CD4-positive, alpha-beta memory T cell (primary cell): Measurements from ENCODE around the gene CDRT4. TPM values are rescaled to one million over a fixed set of nuclear protein-coding genes. Genes with fewer than 3 reads are reported as not detected.

Source experiments
- CTCF ChIA-PET: fragments of 350-600 bp; sonication (Branson Sonifier 250); formaldehyde crosslinking; loops from one replicate; lab custom pipeline; 2021; ENCODE audit warnings: inconsistent platforms; ENCODE audit not compliant: partially characterized antibody; lab: Charles Lee
- POLR2A ChIA-PET: fragments of 350-600 bp; sonication (Branson Sonifier 250); formaldehyde crosslinking; loops from one replicate; lab custom pipeline; 2021; ENCODE audit not compliant: partially characterized antibody; lab: Charles Lee
- DNase-seq, 5 donors: peaks; one replicate each; pipeline versions ENCODE4 v3.0.0 to v3.0.0-alpha.2; 2020 to 2022; ENCODE audit warnings: mixed read lengths in 1 of 5
- H3K27ac ChIP-seq: one replicate; pipeline ENCODE4 v1.7.0; 2013; ENCODE audit warnings: low read depth, low read length
- H3K27me3 ChIP-seq: 2 replicates; pipeline ENCODE4 v1.7.0; 2013; ENCODE audit warnings: mild to moderate bottlenecking, low read length, moderate library complexity; ENCODE audit not compliant: insufficient read depth
- H3K36me3 ChIP-seq: 2 replicates; pipeline ENCODE4 v1.7.0; 2013; ENCODE audit warnings: mild to moderate bottlenecking, low read length, moderate library complexity; ENCODE audit not compliant: insufficient read depth
- H3K4me1 ChIP-seq: 2 replicates; pipeline ENCODE4 v1.7.0; 2013; ENCODE audit warnings: mild to moderate bottlenecking, low read length, moderate library complexity; ENCODE audit not compliant: insufficient read depth
- H3K4me3 ChIP-seq, 2 donors: one replicate each; pipeline ENCODE4 v1.7.0; 2013; ENCODE audit warnings: low read length in 2 of 2, mild to moderate bottlenecking in 1 of 2
- H3K9me3 ChIP-seq, 2 donors: one replicate each; pipeline ENCODE4 v1.7.0; 2013; ENCODE audit warnings: low read length in 2 of 2, control low read depth in 1 of 2; ENCODE audit not compliant: control insufficient read depth in 1 of 2
- H3K27ac Mint-ChIP-seq, 7 donors: one replicate each; pipeline ENCODE4 v1.8.0; 2020 to 2021; ENCODE audit warnings: mixed read lengths in 7 of 7, mild to moderate bottlenecking in 6 of 7, inconsistent platforms in 3 of 7, moderate library complexity in 3 of 7
- H3K27me3 Mint-ChIP-seq, 2 donors: one replicate each; pipeline ENCODE4 v1.8.0; 2020 to 2021; ENCODE audit warnings: mixed read lengths in 2 of 2
- H3K36me3 Mint-ChIP-seq, 2 donors: one replicate each; pipeline ENCODE4 v1.8.0; 2020 to 2021; ENCODE audit warnings: mixed read lengths in 2 of 2, inconsistent platforms in 1 of 2, mild to moderate bottlenecking in 1 of 2
- H3K4me1 Mint-ChIP-seq, 4 donors: one replicate each; pipeline ENCODE4 v1.8.0; 2020 to 2021; ENCODE audit warnings: mixed read lengths in 4 of 4, mild to moderate bottlenecking in 1 of 4
- H3K4me3 Mint-ChIP-seq, 8 donors: one replicate each; pipeline ENCODE4 v1.8.0; 2020 to 2021; ENCODE audit warnings: mixed read lengths in 8 of 8, mild to moderate bottlenecking in 7 of 8, moderate library complexity in 6 of 8, inconsistent platforms in 3 of 8
- H3K9me3 Mint-ChIP-seq, 8 donors: one replicate each; pipeline ENCODE4 v1.8.0; 2020 to 2021; ENCODE audit warnings: mixed read lengths in 8 of 8, mild to moderate bottlenecking in 5 of 8, inconsistent platforms in 3 of 8, moderate library complexity in 1 of 8
- intact Hi-C: fragments of 100-400 bp; cut with micrococcal nuclease; formaldehyde crosslinking; loops from one replicate; pipeline ENCODE4 v1.15.1; 2023
- polyA plus RNA-seq, 2 donors: library from polyadenylated mRNA; unstranded; fragments of 300-500 nt; fragmentation: Illumina TruSeq; gene quantifications; one replicate each; pipeline ENCODE4 v1.2.3, GENCODE V29; 2021
- total RNA-seq, 2 experiments: library from RNA; stranded (reverse); gene quantifications; one replicate each; pipeline ENCODE4 v1.2.3, GENCODE V29; 2021

Gene CDRT4
- total and polyA plus RNA-seq, 4 experiments from 2014 or later = 1.9 to 17.3 (median 5.8) TPM

- CTCF ChIA-PET = no interaction called here
Measured at GRCh38 chr17:15392326-15392741, 75.1 kb downstream of the CDRT4 start.

GRCh38 chr17:15388356-15389041 is 78.9 kb downstream of the CDRT4 start:
- CTCF ChIA-PET = no interaction called here
- H3K9me3 Mint-ChIP-seq = peaks cover 0 to 5% (median under 1%) of the 10 kb centered on the region in 8 donors
- Histone ChIP-seq H3K27me3 (no peaks in the 10 kb centered on the region), H3K4me1 (no peaks in the 10 kb centered on the region), H3K27ac (no peak overlapping the region), H3K4me3 (no peak overlapping the region), H3K36me3 (no peaks in the 10 kb centered on the region), H3K9me3 (no peaks in the 10 kb centered on the region)
- no peaks in the 10 kb centered on the region for H3K4me1 Mint-ChIP-seq
- intact Hi-C loops = no loop called here
- no peak for DNase-seq
- no peaks in the 10 kb centered on the region for H3K36me3 Mint-ChIP-seq
- H3K27ac Mint-ChIP-seq = no peak overlapping the region
- H3K27me3 Mint-ChIP-seq = peaks cover 15 to 16% of the 10 kb centered on the region in 2 donors
- POLR2A ChIA-PET = no interaction called here
- no peak overlapping the region for H3K4me3 Mint-ChIP-seq

More at GRCh38 chr17:15392326-15392741, 75.1 kb downstream of the CDRT4 start:
- DNase-seq = no peak
- Mint-ChIP-seq H3K27ac (no peak overlapping the region), H3K4me1 (no peaks in the 10 kb centered on the region), H3K9me3 (peaks cover 0 to 5% (median 0%) of the 10 kb centered on the region in 8 donors), H3K36me3 (no peaks in the 10 kb centered on the region), H3K27me3 (peaks cover 10 to 16% of the 10 kb centered on the region in 2 donors), H3K4me3 (no peak overlapping the region)
- Histone ChIP-seq H3K4me3 (no peak overlapping the region), H3K36me3 (no peaks in the 10 kb centered on the region), H3K27me3 (no peaks in the 10 kb centered on the region), H3K27ac (no peak overlapping the region), H3K4me1 (no peaks in the 10 kb centered on the region), H3K9me3 (no peaks in the 10 kb centered on the region)
- POLR2A ChIA-PET = interaction anchor here (0.5 kb wide), 1 partner anchor 604 kb away, joined by 4 read pairs; no protein-coding TSS in a partner anchor
- intact Hi-C loops = no loop called here

GRCh38 chr17:15386083-15386482 is 81.3 kb downstream of the CDRT4 start:
- Mint-ChIP-seq H3K36me3 (no peaks in the 10 kb centered on the region), H3K4me1 (no peaks in the 10 kb centered on the region), H3K4me3 (no peak overlapping the region), H3K9me3 (peaks cover 0 to 4% (median 0%) of the 10 kb centered on the region in 8 donors), H3K27ac (no peak overlapping the region), H3K27me3 (peaks cover 17 to 22% of the 10 kb centered on the region in 2 donors)
- Histone ChIP-seq H3K27me3 (no peaks in the 10 kb centered on the region), H3K4me1 (no peaks in the 10 kb centered on the region), H3K36me3 (no peaks in the 10 kb centered on the region), H3K9me3 (no peaks in the 10 kb centered on the region), H3K27ac (no peak overlapping the region), H3K4me3 (no peak overlapping the region)
- intact Hi-C loops = no loop called here
- CTCF ChIA-PET = no interaction called here
- POLR2A ChIA-PET = no interaction called here
- DNase-seq = no peak

Other genes with a start within 250 kb of the CDRT4 start
- under 1 TPM; 0.53 to 0.76 TPM for gene PMP22, start 202.3 kb downstream of the CDRT4 start, total RNA-seq
- not detected for gene PMP22, start 202.3 kb downstream of the CDRT4 start, polyA plus RNA-seq
- under 1 TPM; 0.42 to 0.76 TPM for gene TEKT3, start 126.0 kb downstream of the CDRT4 start, total RNA-seq
- gene TEKT3, start 126.0 kb downstream of the CDRT4 start, polyA plus RNA-seq = not detected
- gene TVP23C, start 95.9 kb upstream of the CDRT4 start, total RNA-seq = 10 to 100 TPM; 26.4 to 34.5 TPM
- 1 to 10 TPM; 5.8 to 6.9 TPM for gene TVP23C, start 95.9 kb upstream of the CDRT4 start, polyA plus RNA-seq
- gene FBXW10B, start 152.1 kb upstream of the CDRT4 start, total RNA-seq = under 1 TPM; 0.26 to 0.89 TPM
- not detected for gene FBXW10B, start 152.1 kb upstream of the CDRT4 start, polyA plus RNA-seq
- 10 to 100 TPM in 1 of 2 experiments, 1 to 10 TPM in 1; 8.3 to 11.2 TPM for gene TRIM16, start 216.7 kb upstream of the CDRT4 start, total RNA-seq
- gene TRIM16, start 216.7 kb upstream of the CDRT4 start, polyA plus RNA-seq = 1 to 10 TPM; 4.2 to 5.6 TPM
- gene ZNF286A, start 232.1 kb upstream of the CDRT4 start, total RNA-seq = 10 to 100 TPM; 30.3 to 35.4 TPM
- 10 to 100 TPM; 10.8 to 13.5 TPM for gene ZNF286A, start 232.1 kb upstream of the CDRT4 start, polyA plus RNA-seq